A549 (cell line): ENCODE data around the gene RWDD2A. TPM values are rescaled to one million over a fixed set of nuclear protein-coding genes. Genes with fewer than 3 reads are reported as not detected.

Source experiments
- polyA plus RNA-seq, 4 experiments: library from polyadenylated mRNA; depleted of rRNA in 3 of 4; stranded (reverse); fragments of >200 nt; fragmentation: RNase III in 1 of 4; extraction: RNeasy Plus Mini Kit Qiagen cat#74134 plus additional on column Dnase treatment in 1 of 4; gene quantifications; 2 replicates in 3 of 4; 3 replicates in 1 of 4; pipeline ENCODE4 v1.2.3, GENCODE V29; 2011 to 2017

Gene RWDD2A
- polyA plus RNA-seq, 2 of the 4 experiments (the other 2 are of a cell fraction), result 2.2 to 4.7 TPM

Other genes starting within 250 kb of the RWDD2A start
- 6.2 and 6.5 TPM in 2 replicates for gene UBE3D, start 127.5 kb upstream of the RWDD2A start, polyA plus RNA-seq (2011; rRNA removed)
- gene UBE3D, start 127.5 kb upstream of the RWDD2A start, polyA plus RNA-seq (2017; fragmentation: RNase III; extraction: RNeasy Plus Mini Kit Qiagen cat#74134 plus additional on column Dnase treatment), result 4.0 to 4.9 TPM (median 4.4 TPM) in 3 replicates
- gene DOP1A, start 125.7 kb upstream of the RWDD2A start, polyA plus RNA-seq (2011; rRNA removed), result 5.9 and 7.0 TPM in 2 replicates
- 2.2 to 2.6 TPM (median 2.5 TPM) in 3 replicates for gene DOP1A, start 125.7 kb upstream of the RWDD2A start, polyA plus RNA-seq (2017; fragmentation: RNase III; extraction: RNeasy Plus Mini Kit Qiagen cat#74134 plus additional on column Dnase treatment)
- 43.3 and 51.7 TPM in 2 replicates for gene PGM3, start 92 bp upstream of the RWDD2A start, polyA plus RNA-seq (2011; rRNA removed)
- gene PGM3, start 92 bp upstream of the RWDD2A start, polyA plus RNA-seq (2017; fragmentation: RNase III; extraction: RNeasy Plus Mini Kit Qiagen cat#74134 plus additional on column Dnase treatment), result 37.3 to 42.5 TPM (median 40.2 TPM) in 3 replicates
- gene ME1, start 237.7 kb downstream of the RWDD2A start, polyA plus RNA-seq (2011; rRNA removed), result 59.1 and 69.5 TPM in 2 replicates
- gene ME1, start 237.7 kb downstream of the RWDD2A start, polyA plus RNA-seq (2017; fragmentation: RNase III; extraction: RNeasy Plus Mini Kit Qiagen cat#74134 plus additional on column Dnase treatment), result 55.0 to 60.6 TPM (median 60.2 TPM) in 3 replicates